Activated CD8-positive, alpha-beta memory T cell treated with anti-CD3 and anti-CD28 coated beads for 36 hours (primary cell): Measurements from ENCODE around the gene PNLIPRP2. TPM values are rescaled to one million over a fixed set of nuclear protein-coding genes. Genes with fewer than 3 reads are reported as not detected.

ENCODE experiments used
- CTCF ChIA-PET: fragments of 350-600 bp; sonication (Branson Sonifier 250); formaldehyde crosslinking; loops from one replicate; lab custom pipeline; 2021; ENCODE audit warnings: antibody characterized with exemption; lab: Charles Lee
- POLR2A ChIA-PET: fragments of 350-600 bp; sonication (Branson Sonifier 250); formaldehyde crosslinking; loops from one replicate; lab custom pipeline; 2021; ENCODE audit warnings: antibody characterized with exemption; lab: Charles Lee
- total RNA-seq, 2 experiments: library from RNA; stranded (reverse); gene quantifications; one replicate each; pipeline ENCODE4 v1.2.3, GENCODE V29; 2021

PNLIPRP2 gene
- total RNA-seq, 2 experiments from 2014 or later: not detected

DNA sequence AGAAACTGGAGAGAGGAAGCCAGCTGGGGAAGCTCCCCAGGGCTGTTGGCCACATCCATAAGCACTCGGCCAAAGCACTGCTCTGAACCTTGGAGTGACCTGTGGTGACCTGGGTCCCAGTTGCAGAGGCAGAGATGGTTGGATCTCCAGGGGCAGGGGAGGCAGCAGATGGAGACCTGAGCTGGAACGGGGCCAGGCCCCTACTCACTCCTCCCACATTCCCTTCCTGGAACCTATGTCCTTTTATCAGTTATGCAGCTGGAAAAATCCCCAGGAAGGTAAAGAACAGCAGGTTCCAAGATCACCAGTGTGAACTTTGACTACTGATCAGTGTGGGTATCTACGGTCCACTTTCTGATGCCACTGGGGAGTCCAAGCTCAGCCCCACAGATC, 9.6 kb upstream of the PNLIPRP2 start:
- POLR2A ChIA-PET: no interaction called here
- CTCF ChIA-PET: no interaction called here

DNA sequence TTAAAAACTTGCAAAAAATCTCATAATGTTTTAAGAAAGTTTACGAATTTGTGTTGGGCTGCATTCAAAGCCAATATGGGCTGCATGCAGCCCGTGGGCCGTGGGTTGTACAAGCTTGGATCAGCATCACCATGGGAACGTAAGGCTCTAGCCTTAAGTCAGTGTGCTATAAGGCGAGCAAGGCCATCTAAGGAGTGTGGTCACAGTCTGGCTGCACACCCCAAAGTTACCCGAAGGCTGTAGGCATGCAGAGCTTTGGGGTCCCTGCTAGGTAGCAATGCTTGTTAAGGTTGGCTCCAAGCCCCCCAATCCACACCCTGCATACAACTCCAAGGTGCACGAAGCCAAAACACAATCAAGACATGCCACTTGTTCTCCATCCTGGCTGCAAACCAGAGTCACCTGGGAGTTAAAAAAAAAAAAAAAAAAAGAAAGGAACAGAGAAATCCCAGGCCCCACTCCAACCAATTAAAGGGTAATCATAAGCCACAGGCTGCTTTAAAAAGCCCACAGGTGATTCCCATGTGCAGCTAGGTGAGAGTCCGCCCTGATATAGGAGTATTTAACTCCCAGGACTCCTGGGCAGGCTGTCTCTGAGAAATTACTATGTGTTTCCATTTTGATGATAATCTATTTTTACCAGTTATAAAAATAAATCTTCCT, 8.5 kb upstream of the PNLIPRP2 start:
- POLR2A ChIA-PET: no interaction called here
- CTCF ChIA-PET: no interaction called here

DNA sequence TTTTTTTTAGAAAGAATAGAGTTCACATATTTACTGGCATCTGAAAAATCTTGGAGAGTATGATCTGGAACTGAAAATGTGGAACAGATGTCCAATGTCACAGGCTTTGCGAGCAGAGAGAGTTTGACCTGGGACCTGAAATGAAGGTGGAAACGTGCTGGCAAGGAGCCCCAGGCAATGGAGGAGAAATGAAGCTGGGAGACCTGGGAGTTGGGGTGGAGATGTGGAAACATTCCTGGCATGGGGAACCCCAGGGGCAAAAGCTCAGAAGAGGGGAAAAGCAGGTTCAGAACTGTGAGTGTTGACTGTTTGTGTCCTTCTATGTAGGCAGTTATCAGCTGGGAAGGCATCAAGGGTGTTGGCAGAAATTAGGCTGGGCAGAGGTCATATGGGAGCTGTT, 7.3 kb upstream of the PNLIPRP2 start:
- POLR2A ChIA-PET: no interaction called here

DNA sequence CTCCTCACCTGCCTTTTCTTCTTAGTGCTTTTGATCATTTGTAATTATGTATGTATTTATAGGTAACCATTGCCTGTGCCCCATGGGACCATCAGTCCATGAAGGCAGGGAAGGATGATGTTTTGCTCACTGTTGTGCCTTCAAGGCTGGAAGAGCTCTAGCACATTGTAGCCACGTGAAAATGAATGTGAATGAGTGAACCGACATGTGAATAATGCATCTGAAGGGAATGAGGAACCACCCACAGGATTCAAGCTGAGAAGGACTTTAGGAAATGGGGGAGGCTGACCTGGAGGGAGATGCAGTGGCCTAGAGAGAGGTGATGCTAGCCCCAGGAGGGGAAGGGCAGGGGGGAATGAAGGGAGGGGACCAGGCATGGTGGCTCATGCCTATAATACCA, 6.0 kb upstream of the PNLIPRP2 start:
- ChIA-PET CTCF (no interaction called here), POLR2A (no interaction called here)

More for the DNA sequence above, 7.3 kb upstream of the PNLIPRP2 start:
- CTCF ChIA-PET: no interaction called here

DNA sequence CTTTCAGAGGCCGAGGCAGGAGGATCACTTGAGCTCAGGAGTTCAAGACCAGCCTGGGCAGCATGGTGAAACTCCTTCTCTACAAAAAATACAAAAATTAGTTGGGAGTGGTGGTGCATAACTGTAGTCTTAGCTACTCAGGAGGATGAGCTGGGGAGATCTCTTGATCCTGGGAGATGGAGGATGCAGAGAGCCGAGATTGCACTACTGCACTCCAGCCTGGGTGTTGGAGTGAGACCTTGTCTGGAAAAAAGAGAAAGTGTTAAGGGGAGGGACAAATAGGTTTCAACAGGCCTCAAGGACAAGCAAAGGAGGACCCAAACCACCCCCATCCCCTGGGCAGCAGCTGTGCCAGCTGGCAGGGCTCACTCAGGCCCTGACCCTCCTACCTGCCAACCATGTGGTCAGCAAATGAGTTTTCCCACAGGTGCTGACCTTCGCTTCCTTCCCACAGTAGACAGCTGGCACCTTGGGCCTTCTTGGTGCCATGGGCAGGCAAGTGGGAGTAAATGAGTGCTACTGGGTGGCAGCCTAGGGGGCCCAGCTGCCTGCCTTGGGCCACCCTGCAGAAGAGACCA, 5.5 kb upstream of the PNLIPRP2 start:
- ChIA-PET POLR2A (no interaction called here), CTCF (no interaction called here)

DNA sequence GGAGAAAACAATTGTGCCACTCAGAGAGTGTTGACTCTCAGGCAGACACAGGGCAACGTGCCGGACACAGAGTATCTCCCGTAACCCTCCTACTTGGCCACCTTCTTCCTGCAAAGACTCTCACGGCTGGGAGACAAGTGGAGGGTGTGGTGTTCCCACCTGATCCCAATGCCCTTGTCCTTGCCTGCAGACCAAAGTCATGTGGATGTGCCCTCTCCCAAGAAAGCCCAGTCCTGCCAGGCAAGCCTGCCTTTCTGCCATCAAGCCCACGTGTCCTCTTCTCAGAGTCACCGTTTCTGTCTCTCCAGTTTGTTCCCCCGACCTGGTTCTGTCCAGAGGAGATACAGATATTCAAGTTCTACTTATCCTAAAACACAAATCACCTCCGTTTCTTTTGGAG, 723 bp downstream of the PNLIPRP2 start:
- ChIA-PET POLR2A (no interaction called here), CTCF (no interaction called here)

DNA sequence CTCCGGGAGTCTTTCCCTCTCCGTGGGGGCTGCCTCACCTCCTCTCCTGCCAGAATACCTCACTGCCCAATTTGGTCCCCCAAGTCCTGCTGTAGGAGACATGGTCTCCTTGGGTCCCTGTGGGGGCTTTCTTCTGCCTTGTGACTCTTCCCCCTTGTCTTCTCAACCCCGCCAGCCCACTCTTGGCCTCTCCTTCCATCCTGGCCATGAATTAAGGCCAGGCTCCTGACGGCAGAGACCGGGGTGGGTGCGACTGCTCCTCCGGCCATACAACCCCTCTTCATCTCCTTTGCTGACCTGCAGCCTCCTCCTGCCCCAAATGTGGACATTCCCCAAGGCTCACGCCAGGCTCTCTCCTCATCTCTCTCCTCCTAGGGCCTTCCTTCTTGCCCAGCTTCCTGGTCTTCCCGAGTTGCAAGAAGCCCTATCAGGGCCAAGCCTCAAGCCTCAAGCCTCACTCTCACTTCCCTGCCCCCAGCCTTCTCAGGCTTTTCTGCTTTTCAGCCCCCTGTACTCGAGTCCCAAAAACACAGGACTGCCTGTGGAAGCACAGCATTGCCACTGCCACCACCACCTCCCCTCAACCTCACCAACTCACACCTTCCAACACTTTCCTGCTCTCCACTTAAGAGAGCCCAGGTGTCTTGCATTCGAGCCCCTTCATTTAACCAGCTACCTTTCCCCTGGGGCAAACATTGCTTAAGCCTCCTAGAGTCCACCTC, 1.3 kb downstream of the PNLIPRP2 start:
- CTCF ChIA-PET: no interaction called here
- POLR2A ChIA-PET: no interaction called here

DNA sequence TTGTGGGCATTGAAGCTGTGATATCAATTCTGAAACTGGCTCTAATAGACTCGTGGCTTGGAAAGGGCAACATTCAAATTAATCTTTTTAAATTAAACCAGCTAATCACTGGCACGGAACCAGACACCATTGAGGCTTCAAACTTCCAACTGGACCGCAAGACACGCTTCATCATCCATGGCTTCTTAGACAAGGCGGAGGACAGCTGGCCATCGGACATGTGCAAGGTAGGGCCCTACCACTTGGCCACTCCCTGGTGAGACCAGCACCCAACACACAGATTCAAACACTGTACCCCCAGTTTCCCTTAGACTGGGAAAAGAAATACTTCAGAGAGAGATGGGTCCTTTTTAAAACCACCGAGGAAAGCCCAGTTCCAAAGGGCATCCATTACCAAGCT, 5.1 kb downstream of the PNLIPRP2 start:
- ChIA-PET POLR2A (no interaction called here), CTCF (no interaction called here)

DNA sequence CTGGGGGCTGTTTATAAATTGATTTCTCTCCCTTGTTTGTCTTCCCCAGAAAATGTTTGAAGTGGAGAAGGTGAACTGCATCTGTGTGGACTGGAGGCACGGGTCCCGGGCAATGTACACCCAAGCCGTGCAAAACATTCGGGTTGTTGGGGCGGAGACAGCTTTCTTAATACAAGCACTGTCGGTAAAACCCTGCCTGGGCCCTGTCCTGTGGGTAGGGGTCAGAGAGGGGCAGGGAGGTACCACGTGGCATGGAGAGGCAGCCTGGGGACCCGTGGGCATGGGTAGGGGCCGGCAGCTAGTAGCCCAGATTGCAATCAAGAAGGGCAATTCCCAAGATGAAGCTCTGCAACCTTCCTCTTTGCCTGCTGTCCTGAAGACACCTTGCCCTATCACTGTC, 6.1 kb downstream of the PNLIPRP2 start:
- ChIA-PET POLR2A (no interaction called here), CTCF (no interaction called here)

DNA sequence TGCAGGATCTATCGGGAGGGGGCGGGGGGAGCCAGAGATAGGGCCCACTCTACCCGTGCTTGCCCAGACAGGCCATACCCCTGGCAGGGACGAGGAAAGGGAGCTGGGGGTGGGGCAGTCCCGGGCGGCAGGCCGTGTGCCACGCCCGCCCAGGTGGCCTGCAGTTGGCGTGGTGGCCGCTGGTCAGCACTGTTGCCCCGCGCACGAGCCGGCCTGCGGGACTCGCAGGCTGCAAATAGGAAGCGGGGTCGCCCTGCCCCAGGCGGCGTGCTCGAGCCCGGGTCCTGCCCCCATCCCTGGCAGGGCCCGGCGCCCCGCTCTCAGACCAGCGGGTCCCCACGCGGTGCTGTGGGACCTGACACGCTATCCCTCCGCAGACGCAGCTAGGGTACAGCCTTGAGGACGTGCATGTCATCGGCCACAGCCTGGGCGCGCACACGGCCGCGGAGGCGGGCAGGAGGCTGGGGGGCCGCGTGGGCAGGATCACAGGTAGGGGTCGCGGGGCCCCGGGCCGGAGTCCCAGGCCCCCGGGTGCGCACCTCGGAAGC, 6.7 kb downstream of the PNLIPRP2 start:
- CTCF ChIA-PET: no interaction called here

DNA sequence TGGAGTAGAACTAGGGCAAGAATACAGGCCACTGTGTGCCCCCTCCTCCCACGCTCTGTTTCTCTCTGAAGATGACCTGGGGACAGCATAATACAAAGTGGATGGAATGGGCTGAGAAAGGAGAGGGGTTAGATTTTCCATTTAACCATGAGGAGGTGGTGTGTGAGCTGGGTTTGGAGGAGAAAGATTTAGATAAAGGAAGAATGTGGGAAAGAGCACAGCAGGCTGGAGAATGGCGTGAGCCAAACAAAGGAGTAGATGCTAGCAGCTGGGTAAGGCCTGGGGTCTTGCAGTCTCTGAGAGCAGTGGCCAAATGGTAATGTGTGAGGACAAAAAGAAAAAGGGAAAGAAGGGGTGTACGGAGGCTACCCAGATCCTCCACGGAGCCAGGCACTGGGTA, 8.6 kb downstream of the PNLIPRP2 start:
- ChIA-PET POLR2A (no interaction called here), CTCF (no interaction called here)

More for the DNA sequence above, 6.7 kb downstream of the PNLIPRP2 start:
- POLR2A ChIA-PET: no interaction called here

DNA sequence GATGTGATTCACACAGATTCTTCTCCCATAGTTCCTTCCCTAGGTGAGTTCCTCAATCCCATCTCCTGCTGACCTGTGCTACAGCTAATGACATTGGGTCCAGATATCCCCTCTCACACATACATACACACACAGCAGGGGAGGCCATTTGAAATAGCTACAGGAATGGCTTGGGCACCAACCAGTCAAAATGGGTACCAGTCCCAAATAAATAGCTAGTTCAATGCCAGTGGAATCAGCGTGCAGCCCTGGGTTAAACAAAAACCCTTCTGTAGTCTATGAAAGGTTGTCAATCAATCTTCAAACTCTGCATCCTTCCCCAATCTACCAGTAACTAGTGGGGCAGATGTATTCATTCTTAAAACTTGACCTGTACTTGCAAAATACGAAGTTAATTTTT, 9.3 kb downstream of the PNLIPRP2 start:
- CTCF ChIA-PET: no interaction called here
- POLR2A ChIA-PET: no interaction called here

DNA sequence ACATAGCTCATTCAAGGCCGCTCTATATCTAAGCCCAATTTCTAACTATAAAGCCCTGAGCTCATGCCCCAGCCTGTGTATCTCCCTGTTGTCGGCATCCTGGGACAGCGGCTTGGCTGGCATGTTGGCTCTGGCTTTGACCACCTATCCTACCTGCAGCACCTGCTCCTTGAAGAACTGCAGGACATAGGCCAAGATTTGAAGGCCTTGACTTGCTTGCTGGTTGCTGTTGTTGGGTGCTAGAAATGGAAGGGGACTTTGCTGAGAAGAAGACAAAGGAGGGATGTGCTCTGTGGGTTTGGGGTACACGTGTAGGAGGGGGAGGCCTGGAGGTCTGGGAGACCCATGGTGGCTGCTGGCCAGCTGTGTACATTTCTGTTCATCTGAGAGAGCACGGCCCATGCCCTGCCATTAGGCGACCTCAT, 11.1 kb downstream of the PNLIPRP2 start:
- ChIA-PET POLR2A (no interaction called here), CTCF (no interaction called here)

DNA sequence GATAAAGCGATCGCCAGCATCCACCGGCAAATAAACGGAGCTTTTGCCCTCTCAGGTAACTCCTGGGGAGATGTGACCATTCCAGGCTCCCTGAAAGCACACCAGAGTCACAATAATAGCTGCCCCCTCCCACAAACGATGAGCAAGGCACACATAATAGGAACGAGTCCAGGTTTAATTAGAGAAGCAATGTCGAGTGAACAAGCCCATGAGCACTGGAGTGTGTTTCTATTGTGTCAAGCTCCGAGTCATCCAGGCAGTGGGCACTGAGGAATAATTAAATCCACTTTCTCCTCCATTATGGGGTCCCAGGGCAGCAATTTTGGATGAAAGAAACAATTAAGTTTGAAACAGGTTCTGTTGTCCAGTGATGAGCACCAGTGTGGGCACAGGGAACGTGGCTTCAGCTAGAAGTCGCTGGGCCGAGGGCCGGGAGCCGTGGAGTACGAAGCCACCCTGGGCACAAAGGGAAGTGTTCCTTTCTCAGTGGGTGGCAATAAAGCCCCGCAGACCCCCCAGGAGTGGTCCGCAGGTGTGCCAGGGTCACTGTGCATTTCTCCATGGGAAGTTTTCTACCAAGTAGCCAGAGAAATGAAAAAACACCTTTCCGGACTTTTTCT, 12.0 kb downstream of the PNLIPRP2 start:
- ChIA-PET POLR2A (no interaction called here), CTCF (no interaction called here)

DNA sequence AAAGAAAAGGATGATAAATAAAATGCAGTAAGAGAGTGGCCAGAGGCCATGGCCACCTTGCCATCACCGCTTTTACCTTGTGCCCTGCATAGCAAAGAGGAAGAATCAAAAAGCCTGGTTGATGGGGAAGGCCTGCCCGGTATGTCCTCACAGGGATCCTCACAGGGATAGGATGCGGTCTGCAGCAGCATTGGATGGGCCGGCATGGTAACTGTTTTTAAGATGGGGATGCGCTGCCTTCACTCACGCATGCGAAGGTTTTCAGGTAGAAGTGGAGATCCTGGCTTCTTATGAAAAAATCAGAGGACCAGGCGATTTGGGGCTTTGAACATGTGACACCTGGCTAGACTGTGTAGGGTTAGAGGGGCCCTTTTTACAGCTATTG, 12.5 kb downstream of the PNLIPRP2 start:
- ChIA-PET POLR2A (no interaction called here), CTCF (no interaction called here)

DNA sequence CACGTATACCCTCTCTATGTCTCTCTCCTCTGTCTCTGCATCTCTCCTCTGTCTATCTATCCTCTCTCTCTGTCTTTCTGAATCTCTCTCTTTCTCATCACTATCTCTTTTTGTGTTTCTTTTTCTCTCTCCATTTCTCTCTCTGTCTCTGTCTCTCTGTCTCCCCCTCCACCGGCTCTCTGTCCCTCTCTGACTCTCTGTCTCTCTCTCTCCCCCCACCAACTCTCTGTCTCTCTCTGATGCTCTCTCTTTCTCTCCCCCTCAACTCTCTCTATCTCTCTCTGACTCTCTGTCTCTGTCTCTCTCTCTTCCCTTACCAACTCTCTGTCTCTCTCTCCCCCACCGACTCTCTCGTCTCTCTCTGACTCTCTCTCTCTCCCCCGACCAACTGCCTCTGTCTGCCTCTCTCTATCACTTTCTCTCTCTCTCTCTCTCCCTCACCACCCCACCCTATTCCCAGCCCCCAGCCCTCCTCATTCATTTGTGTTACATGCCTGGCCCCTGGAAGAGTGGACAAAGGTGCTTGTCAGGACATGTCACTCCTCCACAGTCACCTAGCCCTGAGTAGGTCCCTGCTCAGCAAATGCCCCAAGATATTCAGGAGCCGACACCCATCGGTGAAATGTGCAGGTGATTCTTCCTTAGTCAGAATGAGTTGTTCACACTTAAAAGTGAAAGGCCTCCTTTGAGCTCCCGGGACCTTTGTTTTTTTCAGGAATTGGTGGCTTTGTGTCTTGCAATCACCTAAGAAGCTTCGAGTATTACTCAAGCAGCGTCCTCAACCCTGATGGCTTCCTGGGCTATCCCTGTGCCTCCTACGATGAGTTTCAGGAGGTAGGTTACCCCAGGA, 13.6 kb downstream of the PNLIPRP2 start:
- ChIA-PET CTCF (no interaction called here), POLR2A (no interaction called here)

DNA sequence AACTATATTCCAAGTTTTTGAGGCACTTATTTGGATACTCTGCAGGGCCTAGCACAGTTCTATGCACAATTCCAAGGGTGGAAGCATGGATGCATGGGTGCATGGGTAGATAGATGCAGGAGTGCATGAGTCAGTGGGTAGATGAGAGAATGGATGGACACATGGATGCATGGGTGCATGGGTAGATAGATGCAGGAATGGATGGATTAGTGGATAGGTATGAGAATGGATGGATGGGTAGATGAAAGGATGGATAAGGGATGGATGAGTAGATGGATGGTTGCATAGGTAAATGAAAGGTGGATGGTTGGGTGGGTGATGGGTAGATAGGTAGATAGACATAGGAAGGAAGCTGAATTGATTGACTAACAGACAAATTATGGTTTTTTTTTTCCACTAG, 15.6 kb downstream of the PNLIPRP2 start:
- CTCF ChIA-PET: no interaction called here
- POLR2A ChIA-PET: no interaction called here

DNA sequence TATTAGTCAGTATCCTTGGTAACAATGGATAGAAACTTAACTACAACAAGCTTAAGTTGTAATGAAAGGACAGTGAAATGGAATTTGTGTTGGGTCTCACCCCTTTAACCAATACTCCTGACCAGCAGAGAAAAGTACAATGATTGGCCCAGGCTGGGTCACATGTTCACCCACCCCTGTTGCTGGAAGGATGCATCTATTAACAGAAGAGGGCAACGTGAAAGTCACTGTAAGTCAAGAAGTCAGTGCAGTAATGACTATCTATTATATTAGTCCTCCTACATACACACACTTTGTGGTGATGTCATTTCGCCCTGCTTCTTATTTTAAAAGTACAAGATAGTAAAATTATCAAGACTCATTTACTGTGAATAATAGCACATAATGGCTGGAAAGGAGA, 16.2 kb downstream of the PNLIPRP2 start:
- CTCF ChIA-PET: no interaction called here
- POLR2A ChIA-PET: no interaction called here

DNA sequence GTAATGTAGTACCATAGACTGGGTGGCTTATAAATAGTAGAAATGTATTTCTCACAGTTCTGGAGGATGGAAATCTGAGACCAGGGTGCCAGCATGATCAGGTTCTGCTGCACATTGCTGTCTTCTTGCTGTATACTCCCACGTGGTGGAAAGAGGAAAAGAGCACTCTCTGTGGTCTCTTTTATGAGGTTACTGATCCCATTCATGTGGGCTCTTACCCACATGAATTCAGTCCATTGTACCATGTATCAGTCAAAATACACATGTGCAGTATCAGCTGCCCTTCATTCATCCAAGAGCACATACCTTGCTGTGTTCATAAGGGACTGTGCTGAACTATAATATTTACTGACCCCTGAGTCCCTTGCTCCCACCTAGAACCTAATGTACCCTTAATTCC, 17.1 kb downstream of the PNLIPRP2 start:
- ChIA-PET CTCF (no interaction called here), POLR2A (interaction anchor here (0.6 kb wide), 1 partner anchor 233 kb away, joined by 3 read pairs; no protein-coding TSS in a partner anchor)
